Activated T-helper 1 cell treated with anti-CD3 and anti-CD28 coated beads, Interleukin-12 subunit alpha, Interleukin-12 subunit beta, Interleukin-2, Interleukin-4 antibody, amounts not matched to agents 30 ng/mL and 10 ng/mL and 1 ng/mL, durations not matched to agents 14 hours and 24 hours and 36 hours (primary cell): ENCODE data around the gene PSMD9. TPM values are rescaled to one million over a fixed set of nuclear protein-coding genes. Genes with fewer than 3 reads are reported as not detected.

Source experiments
- total RNA-seq: library from RNA; stranded (reverse); gene quantifications from 2 replicates; pipeline ENCODE4 v1.2.3, GENCODE V29; 2022

The PSMD9 gene
- total RNA-seq, 1 donor from 2014 or later: 67.5 TPM

Other genes with a start within 250 kb of the PSMD9 start
- gene MORN3, start 219.1 kb upstream of the PSMD9 start, total RNA-seq: 0.41 and 0.61 TPM in 2 replicates
- 17.5 and 18.3 TPM in 2 replicates for gene TMEM120B, start 176.0 kb upstream of the PSMD9 start, total RNA-seq
- 111 and 112 TPM in 2 replicates for gene RHOF, start 95.1 kb upstream of the PSMD9 start, total RNA-seq
- gene SETD1B, start 84.8 kb upstream of the PSMD9 start, total RNA-seq: 32.0 and 33.0 TPM in 2 replicates
- gene HPD, start 29.9 kb upstream of the PSMD9 start, total RNA-seq: not detected in 2 replicates
- gene CFAP251, start 29.8 kb downstream of the PSMD9 start, total RNA-seq: 0.65 and 0.76 TPM in 2 replicates
- 9.7 and 13.0 TPM in 2 replicates for gene BCL7A, start 133.1 kb downstream of the PSMD9 start, total RNA-seq
- 59.0 and 62.1 TPM in 2 replicates for gene MLXIP, start 190.0 kb downstream of the PSMD9 start, total RNA-seq